Transverse colon (tissue), 4 donors: ENCODE results near the gene BAIAP3. TPM values are rescaled to one million over a fixed set of nuclear protein-coding genes. Genes with fewer than 3 reads are reported as not detected.
"Not testable (repeated sequence)": the region's sequence is repeated elsewhere in the genome, so short reads cannot be mapped to it uniquely, and the experiment has no call there.

Source experiments
- DNase-seq: peaks from one replicate; pipeline ENCODE4 v3.0.0-alpha.2; 2019
- H3K27ac ChIP-seq, 4 donors: fragments of 200-600 bp; sonication (generic); 2 replicates each; pipeline ENCODE4 v1.5.1; 2016 to 2018; ENCODE audit warnings: inconsistent platforms in 4 of 4
- H3K27me3 ChIP-seq: fragments of 200-600 bp; sonication (generic); 2 replicates; pipeline ENCODE4 v1.5.1; 2017; ENCODE audit warnings: inconsistent platforms
- H3K36me3 ChIP-seq, 4 donors: fragments of 200-600 bp; sonication (generic); 2 replicates each; pipeline ENCODE4 v1.5.1; 2017 to 2019; ENCODE audit warnings: inconsistent platforms in 4 of 4
- H3K4me1 ChIP-seq, 4 donors: fragments of 200-600 bp; sonication (generic); 2 replicates each; pipeline ENCODE4 v1.5.1; 2017 to 2020; ENCODE audit warnings: inconsistent platforms in 4 of 4
- H3K4me3 ChIP-seq, 4 donors: fragments of 200-600 bp; sonication (generic); 1 replicate in 1 of 4; 2 replicates in 3 of 4; pipeline versions ENCODE4 v1.5.1 to v1.6.1; 2017 to 2019; ENCODE audit warnings: inconsistent platforms in 4 of 4
- H3K9me3 ChIP-seq, 2 donors: fragments of 200-600 bp; sonication (generic); 2 replicates each; pipeline ENCODE4 v1.5.1; 2017 to 2019; ENCODE audit warnings: inconsistent platforms in 2 of 2
- EP300 ChIP-seq: sonication (generic); formaldehyde crosslinking; IDR thresholded peaks from one replicate; pipeline ENCODE4 v1.6.1; 2017; ENCODE audit warnings: antibody characterized with exemption, low read depth
- POLR2A ChIP-seq: fragments of 450-650 bp; IDR thresholded peaks from one replicate; pipeline ENCODE4 v1.6.1; 2016; ENCODE audit warnings: antibody characterized with exemption, mild to moderate bottlenecking, moderate library complexity
- POLR2AphosphoS5 ChIP-seq, 3 donors: sonication (generic); formaldehyde crosslinking; IDR thresholded peaks; one replicate each; pipeline ENCODE4 v1.6.1; 2016; ENCODE audit warnings: antibody characterized with exemption in 3 of 3
- WGBS, 2 donors: methylation state at CpG; one replicate each; pipeline ENCODE4 v1.1.5; 2018; ENCODE audit warnings: low coverage in 1 of 2; 5-methylcytosine and 5-hydroxymethylcytosine counted together
- in situ Hi-C, 4 donors: fragments of 200-750 bp; cut with MboI; loops; one replicate each; pipeline versions ENCODE4 v1.15.0 to v1.15.1; 2017; ENCODE audit warnings: low sequenced_read_pairs in 3 of 4, low pct_ligation_motif_present in 1 of 4, low pct_unique_long_range_greater_than_20kb in 1 of 4
- intact Hi-C: fragments of 100-400 bp; cut with DNase I; formaldehyde crosslinking; loops from one replicate; pipeline ENCODE4 v1.15.1; 2023; ENCODE audit warnings: low total_unique reads
- total RNA-seq, 4 donors: library from RNA; depleted of rRNA; stranded (reverse); fragments of >200 nt; gene quantifications; one replicate each; pipeline ENCODE4 v1.1.0, GENCODE V29; 2016
- TF ChIP-seq, protein P1 (sequence below), 5 experiments: fragments of 200-600 bp in 3 of 5; fragments of 450-650 bp in 2 of 5; sonication (generic) in 3 of 5; IDR thresholded peaks; 1 replicate in 2 of 5; 2 replicates in 3 of 5; pipeline ENCODE4 v1.5.1; 2016 to 2017; ENCODE audit warnings: antibody characterized with exemption in 5 of 5, inconsistent platforms in 3 of 5, mild to moderate bottlenecking in 2 of 5, moderate library complexity in 1 of 5

Gene BAIAP3
- total RNA-seq, 4 donors from 2014 or later, result 7.3 to 190 (median 11.4) TPM

- H3K36me3 ChIP-seq, result peaks cover 0 to 18% (median 5%) of the 10 kb centered on the region in 4 donors
- no peak for DNase-seq
- TF ChIP-seq, protein P1, sequence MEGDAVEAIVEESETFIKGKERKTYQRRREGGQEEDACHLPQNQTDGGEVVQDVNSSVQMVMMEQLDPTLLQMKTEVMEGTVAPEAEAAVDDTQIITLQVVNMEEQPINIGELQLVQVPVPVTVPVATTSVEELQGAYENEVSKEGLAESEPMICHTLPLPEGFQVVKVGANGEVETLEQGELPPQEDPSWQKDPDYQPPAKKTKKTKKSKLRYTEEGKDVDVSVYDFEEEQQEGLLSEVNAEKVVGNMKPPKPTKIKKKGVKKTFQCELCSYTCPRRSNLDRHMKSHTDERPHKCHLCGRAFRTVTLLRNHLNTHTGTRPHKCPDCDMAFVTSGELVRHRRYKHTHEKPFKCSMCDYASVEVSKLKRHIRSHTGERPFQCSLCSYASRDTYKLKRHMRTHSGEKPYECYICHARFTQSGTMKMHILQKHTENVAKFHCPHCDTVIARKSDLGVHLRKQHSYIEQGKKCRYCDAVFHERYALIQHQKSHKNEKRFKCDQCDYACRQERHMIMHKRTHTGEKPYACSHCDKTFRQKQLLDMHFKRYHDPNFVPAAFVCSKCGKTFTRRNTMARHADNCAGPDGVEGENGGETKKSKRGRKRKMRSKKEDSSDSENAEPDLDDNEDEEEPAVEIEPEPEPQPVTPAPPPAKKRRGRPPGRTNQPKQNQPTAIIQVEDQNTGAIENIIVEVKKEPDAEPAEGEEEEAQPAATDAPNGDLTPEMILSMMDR (IDR thresholded peaks at IDR 0.05), result no peak
- no peak for TF ChIP-seq EP300
- TF ChIP-seq POLR2AphosphoS5 (IDR thresholded peaks at IDR 0.05), result no peak
- no peak for TF ChIP-seq POLR2A
- in situ Hi-C loops, result no loop called here
- H3K4me1 ChIP-seq, result peaks cover 3 to 16% (median 16%) of the 10 kb centered on the region in 4 donors
- intact Hi-C loops, result no loop called here
- 81% methylated on average over 5 of the region's 5 CpGs; no CpG with 5 or more reads in 1 of the 2 donors for WGBS, 2 donors
- no peak overlapping the region for H3K4me3 ChIP-seq
- peaks cover 18% of the 10 kb centered on the region for H3K27me3 ChIP-seq
- no peaks in the 10 kb centered on the region for H3K9me3 ChIP-seq
- H3K27ac ChIP-seq, result no peak overlapping the region
Observed at GRCh38 chr16:1327619-1327947, 5.9 kb upstream of the BAIAP3 start.

GRCh38 chr16:1328136-1328535 lies 5.3 kb upstream of the BAIAP3 start:
- H3K27ac ChIP-seq, in situ Hi-C loops, DNase-seq, H3K9me3 ChIP-seq, H3K4me3 ChIP-seq, intact Hi-C loops: not testable (repeated sequence)
- peaks cover 3 to 22% (median 21%) of the 10 kb centered on the region in 4 donors for H3K4me1 ChIP-seq
- WGBS, 2 donors, result 91% methylated on average over 20 of the region's 20 CpGs; no CpG with 5 or more reads in 1 of the 2 donors
- H3K27me3 ChIP-seq, result peaks cover 23% of the 10 kb centered on the region
- H3K36me3 ChIP-seq, result peaks cover 0 to 18% (median 5%) of the 10 kb centered on the region in 4 donors

DNA sequence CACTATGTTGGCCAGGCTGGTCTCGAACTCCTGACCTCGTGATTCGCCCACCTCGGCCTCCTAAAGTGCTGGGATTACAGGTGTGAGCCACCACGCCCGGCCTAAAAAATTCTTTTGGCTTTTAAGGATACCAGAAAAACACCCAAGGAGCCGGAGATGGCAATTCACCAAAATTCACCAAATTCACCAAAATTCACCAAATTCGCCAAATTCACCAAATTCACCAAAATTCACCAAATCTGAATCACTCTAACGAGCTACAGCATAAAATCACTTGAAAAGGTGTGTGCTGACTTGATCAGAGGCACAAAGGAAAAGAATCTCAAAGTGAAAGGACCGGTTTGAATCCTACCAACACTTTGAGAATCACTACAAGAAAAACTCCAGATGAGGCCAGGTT lies 4.5 kb upstream of the BAIAP3 start:
- WGBS, 2 donors, result 84 to 86% methylated on average over 4 to 10 of the region's 10 CpGs
- H3K9me3 ChIP-seq, H3K4me3 ChIP-seq, in situ Hi-C loops, H3K27ac ChIP-seq, intact Hi-C loops, DNase-seq: not testable (repeated sequence)
- Histone ChIP-seq H3K36me3 (peaks cover 0 to 12% (median 3%) of the 10 kb centered on the region in 4 donors), H3K27me3 (peaks cover 32% of the 10 kb centered on the region), H3K4me1 (peaks cover 3 to 29% (median 29%) of the 10 kb centered on the region in 4 donors)

GRCh38 chr16:1330260-1330914 lies 3.1 kb upstream of the BAIAP3 start:
- H3K4me1 ChIP-seq, result peaks cover 8 to 34% (median 34%) of the 10 kb centered on the region in 4 donors
- H3K27ac ChIP-seq, result no peak overlapping the region
- no peak for TF ChIP-seq POLR2A
- TF ChIP-seq, protein P1 (IDR thresholded peaks at IDR 0.05), result peak in 4 of 5 experiments; percentile 28 to 36 (median 31)
- no peaks in the 10 kb centered on the region for H3K36me3 ChIP-seq
- 90% methylated on average over 13 of the region's 17 CpGs; no CpG with 5 or more reads in 1 of the 2 donors for WGBS, 2 donors
- in situ Hi-C loops (no loop called here), intact Hi-C loops (no loop called here)
- no peak for DNase-seq
- peaks cover 46% of the 10 kb centered on the region for H3K27me3 ChIP-seq
- no peaks in the 10 kb centered on the region for H3K9me3 ChIP-seq
- H3K4me3 ChIP-seq, result no peak overlapping the region

DNA sequence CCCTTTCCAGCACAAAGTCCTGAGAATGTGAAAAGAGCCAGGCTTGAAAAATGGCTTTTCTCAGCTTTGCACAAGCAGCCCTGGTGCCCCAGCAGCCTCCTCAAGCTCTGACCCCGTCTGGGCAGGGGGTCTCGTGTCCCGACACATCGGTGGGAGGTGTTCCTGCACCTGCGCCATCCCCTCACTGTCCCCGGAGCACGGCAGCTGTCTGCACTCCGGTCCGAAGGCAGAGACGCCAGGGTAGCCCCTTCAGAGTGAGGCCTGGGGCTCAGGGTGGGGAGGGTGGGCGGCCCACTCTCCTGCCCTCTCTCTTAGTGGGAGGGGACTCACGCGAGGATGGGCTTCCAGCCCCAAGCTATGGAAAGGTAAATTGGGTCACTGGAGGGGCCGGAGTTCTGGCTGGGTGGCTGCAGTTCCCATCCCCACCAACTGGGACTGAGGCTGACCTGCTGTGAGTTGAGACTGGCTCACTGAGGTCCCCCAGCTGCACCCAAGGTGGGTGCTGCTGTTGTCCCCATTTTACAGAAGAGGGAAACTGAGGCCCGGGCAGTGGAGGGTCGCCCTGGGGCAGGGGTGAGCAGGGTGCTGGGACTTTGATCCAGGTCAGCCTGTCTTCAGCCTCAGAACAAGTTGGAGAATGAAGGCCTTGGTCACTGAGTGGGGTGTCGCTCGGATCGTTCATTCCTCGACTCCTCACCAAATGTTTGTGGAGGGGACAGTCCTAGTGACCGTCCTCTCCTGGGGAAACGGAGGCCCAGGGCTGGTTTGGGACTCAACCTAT lies 2.3 kb upstream of the BAIAP3 start:
- in situ Hi-C loops (no loop called here), intact Hi-C loops (no loop called here)
- no peak for DNase-seq
- peak overlapping the region; percentile 32 to 70 (median 59) for H3K27ac ChIP-seq
- no peak for TF ChIP-seq POLR2AphosphoS5 (IDR thresholded peaks at IDR 0.05)
- no peak for TF ChIP-seq POLR2A
- no peak for TF ChIP-seq EP300
- TF ChIP-seq, protein P1 (IDR thresholded peaks at IDR 0.05), result no peak
- peak overlapping the region in 3 of 4 donors; percentile 4 to 49 (median 9) for H3K4me3 ChIP-seq
- H3K9me3 ChIP-seq, result no peaks in the 10 kb centered on the region
- no peaks in the 10 kb centered on the region for H3K36me3 ChIP-seq
- H3K27me3 ChIP-seq, result peaks cover 53% of the 10 kb centered on the region
- H3K4me1 ChIP-seq, result peaks cover 8 to 34% (median 34%) of the 10 kb centered on the region in 4 donors
- 57% methylated on average over 16 of the region's 22 CpGs; no CpG with 5 or more reads in 1 of the 2 donors for whole genome bisulfite sequencing, 2 donors
